Measurements from ENCODE around the gene ADD2.
"Not testable (repeated sequence)": the region's sequence is repeated elsewhere in the genome, so short reads cannot be mapped to it uniquely, and the experiment has no call there.

The ADD2 gene

GRCh38 chr2:70767699-70768589 is at the start of gene ADD2:
TSS of gene ADD2 (minus strand) at chr2:70768200. CDS start at chr2:70706408, 61,792 bp downstream.
- DNase-seq, result peak; percentile 66

- DNase-seq, result no peak
Measured at GRCh38 chr2:70817284-70817954, 49.4 kb upstream of the ADD2 start.

GRCh38 chr2:70816726-70817125 is 48.7 kb upstream of the ADD2 start:
- no peak for DNase-seq

- no peak for DNase-seq
Measured at GRCh38 chr2:70808983-70809958, 41.3 kb upstream of the ADD2 start.

GRCh38 chr2:70807828-70808118 is 39.8 kb upstream of the ADD2 start:
- DNase-seq, result no peak

- no peak for DNase-seq
Measured at GRCh38 chr2:70807102-70807827, 39.3 kb upstream of the ADD2 start.

- no peak for DNase-seq
Measured at GRCh38 chr2:70806620-70807019, 38.6 kb upstream of the ADD2 start.

- no peak for DNase-seq
Measured at GRCh38 chr2:70806013-70806412, 38.0 kb upstream of the ADD2 start.

- DNase-seq, result no peak
Measured at GRCh38 chr2:70801607-70802263, 33.7 kb upstream of the ADD2 start.

GRCh38 chr2:70799706-70800105 is 31.7 kb upstream of the ADD2 start:
- DNase-seq, result no peak

GRCh38 chr2:70797996-70798395 is 30.0 kb upstream of the ADD2 start:
- not testable (repeated sequence) for DNase-seq

- DNase-seq, result no peak
Measured at GRCh38 chr2:70797506-70797905, 29.5 kb upstream of the ADD2 start.

GRCh38 chr2:70796262-70796661 is 28.3 kb upstream of the ADD2 start:
- no peak for DNase-seq

GRCh38 chr2:70795164-70795995 is 27.4 kb upstream of the ADD2 start:
- no peak for DNase-seq

- no peak for DNase-seq
Measured at GRCh38 chr2:70793450-70793849, 25.4 kb upstream of the ADD2 start.

- no peak for DNase-seq
Measured at GRCh38 chr2:70790136-70790828, 22.3 kb upstream of the ADD2 start, which contains the start of gene FIGLA. TSS of gene FIGLA (minus strand) at chr2:70790643. CDS start at chr2:70790638, 5 bp downstream.

- peak; percentile 40 for DNase-seq
Measured at GRCh38 chr2:70789304-70790135, 21.5 kb upstream of the ADD2 start.

GRCh38 chr2:70785137-70785911 is 17.3 kb upstream of the ADD2 start:
- DNase-seq, result peak; percentile 42

Data from COR-L47 (cell line).